Activated CD8-positive, alpha-beta memory T cell treated with anti-CD3 and anti-CD28 coated beads, Interleukin-2, amount 50 U/mL, for 4 hours (primary cell): ENCODE measurements around the gene MSANTD1.

Source experiments
- DNase-seq: peaks from one replicate; pipeline ENCODE4 v3.0.0-alpha.2; 2020

MSANTD1 gene

DNA sequence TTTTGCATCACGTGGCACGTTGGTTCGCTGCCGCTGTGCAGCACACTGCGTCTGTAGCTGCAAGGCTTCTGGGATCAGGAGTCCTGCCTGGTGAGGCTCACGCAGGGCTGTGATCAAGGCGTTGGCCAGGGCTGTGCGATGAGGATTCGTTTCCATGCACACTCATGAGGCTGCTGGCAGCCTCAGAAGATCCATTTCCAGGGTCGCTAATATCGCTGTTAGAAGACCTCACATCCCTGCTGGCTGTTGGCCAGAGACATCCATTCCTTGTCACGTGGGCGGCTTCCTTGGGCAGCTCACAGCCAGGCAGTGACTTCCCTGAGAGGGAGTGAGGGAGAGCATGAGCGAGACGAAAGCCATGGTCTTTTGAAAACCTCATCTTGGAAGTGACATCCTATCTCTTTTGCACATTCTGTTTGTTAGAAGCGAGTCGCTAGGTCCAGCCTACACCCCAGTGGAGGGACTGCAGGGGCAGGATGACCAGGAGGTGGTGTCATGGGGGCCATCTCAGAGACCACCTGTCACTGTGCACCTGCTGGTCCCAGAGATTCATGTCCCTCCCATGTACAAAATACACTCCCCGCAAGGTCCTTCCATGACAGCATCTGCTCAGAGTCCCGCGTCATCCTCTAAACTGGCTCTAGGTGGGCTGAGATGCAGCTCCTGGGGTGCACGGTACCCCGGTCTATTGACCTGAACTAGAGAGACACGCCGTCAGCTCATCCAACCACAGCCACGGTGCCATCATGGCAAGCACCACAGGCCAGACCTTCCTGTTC, 56.1 kb downstream of the MSANTD1 start:
- DNase-seq = no peak

DNA sequence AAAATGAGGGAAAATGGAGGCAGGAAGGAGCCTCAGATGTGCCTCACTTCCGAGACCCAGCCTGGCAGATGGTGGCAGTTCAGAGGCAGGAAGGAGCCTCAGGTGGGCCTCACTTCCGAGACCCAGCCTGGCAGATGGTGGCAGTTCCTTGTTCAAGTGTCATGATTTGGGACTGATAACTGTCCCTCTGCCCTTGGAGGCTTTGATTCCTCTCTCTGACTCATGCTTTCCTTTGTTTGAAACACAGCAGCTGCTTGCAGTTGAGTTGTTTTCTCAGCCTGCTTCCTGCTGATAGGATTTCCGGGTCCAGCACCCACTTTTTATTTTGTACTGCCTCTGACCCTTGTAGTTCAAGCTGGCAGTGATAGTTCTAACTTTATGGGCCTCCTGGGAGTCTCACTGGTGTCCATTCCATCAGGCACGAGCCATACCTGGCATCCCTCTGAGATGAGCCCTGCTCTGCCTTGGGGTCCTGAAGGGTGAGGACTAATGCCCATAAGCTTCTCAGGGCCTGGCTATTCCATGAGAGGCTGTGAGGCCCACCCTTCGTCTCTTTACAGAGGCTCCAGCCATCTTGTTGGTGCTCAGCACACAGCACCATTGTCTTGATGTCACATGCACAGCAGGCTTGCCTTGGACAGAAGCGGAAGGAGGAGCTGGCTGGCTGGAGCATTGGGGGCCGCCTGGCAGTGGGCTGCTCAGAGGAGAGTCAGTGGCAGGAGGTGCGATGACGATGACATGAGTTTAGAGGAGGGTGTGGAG, 56.8 kb downstream of the MSANTD1 start:
- no peak for DNase-seq
